GM21737 (cell line): ENCODE data around the gene BMPR1B.

Source experiments
- ATAC-seq: cut with Tn5 transposase; IDR thresholded peaks from one replicate; pipeline ENCODE4 v1.9.1; 2021; ENCODE audit warnings: mild to moderate bottlenecking, moderate library complexity; ENCODE audit not compliant: unreplicated experiment

Gene BMPR1B

DNA sequence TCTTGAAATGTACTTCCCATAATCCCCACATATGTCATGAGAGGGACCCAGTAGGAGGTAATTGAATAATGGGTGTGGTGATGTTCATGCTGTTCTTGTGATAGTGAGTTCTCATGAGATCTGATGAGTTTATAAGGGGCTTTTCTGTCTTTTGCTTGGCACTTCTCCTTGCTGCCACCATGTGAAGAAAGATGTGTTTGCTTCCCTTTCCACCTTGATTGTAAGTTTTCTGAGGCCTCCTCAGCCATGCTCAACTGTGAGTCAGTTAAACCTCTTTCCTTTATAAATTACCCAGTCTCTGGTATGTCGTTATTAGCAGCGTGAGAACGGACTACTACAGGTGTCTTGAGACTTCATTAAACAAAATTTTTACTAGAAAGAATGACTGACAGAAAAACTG is 323.2 kb downstream of the BMPR1B start:
- no peak for ATAC-seq

DNA sequence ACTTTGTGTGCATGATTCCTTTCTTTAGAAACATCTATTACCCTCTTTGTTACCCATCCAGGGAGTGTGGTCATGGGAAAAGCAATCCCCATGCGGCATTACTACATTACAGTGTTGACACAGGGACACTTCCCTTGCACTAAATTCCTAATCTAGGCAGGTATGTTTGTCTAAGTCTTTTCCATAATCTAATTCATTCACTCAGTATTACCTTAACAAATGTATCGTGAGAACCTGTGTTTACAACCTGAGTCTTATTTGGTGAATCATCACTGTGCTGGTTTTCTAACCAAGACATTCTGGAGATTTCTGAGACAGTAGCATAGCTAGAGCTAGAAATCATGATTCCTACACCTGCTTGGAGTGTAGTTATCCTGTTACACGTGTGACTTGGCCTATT is 326.8 kb downstream of the BMPR1B start:
- ATAC-seq = no peak

DNA sequence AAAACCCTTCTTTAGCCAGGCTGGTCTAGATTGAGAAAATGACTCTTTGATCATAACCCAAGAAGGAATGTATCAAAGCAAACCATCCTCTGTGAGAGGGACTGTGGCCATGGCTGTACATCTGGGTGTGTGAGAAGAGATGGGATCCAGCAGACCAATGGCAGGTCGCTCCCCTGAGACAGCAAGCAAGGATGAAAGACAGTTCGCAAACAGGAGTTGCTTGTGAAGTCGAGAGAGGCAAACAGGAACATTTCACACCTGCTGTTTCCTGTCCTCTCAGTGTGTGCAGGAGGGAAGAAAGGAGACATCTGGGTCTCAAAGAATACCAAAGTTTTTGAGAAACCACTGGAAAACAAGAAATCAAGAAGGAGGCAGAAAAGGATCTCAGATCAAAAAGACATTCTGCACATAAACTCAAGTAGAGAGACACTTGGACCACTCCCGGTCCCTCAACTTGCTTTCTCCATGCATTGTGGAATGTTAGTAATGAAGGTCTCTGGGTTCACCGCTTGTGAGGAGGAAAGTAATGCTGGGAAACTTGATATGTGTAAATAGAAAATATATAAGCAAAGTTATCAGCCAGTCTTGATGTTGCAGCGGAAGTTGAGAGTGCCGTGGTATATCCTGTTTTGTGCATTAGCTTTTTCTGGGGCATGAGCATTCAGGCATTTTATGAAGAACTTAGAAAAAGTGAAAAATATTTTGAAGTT is 327.5 kb downstream of the BMPR1B start:
- no peak for ATAC-seq

DNA sequence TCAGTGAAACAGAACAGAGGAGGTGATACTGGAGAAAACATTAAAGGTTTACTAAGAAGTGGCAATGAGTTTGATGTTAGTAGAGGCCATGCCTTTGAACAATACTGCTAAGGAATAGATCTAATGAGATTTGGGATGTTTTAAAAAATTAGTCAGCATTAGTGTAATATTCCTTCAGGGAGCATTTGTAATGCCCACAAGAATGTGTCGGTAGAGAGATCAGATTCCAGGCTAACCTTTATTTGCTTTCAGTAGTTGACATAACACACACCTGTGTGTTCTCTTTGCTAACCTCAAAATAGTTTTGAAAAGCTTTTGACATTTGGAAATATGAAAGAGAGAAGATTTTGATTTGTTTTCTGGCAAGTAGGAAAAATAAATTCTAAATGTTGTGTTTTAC is 328.8 kb downstream of the BMPR1B start:
- no peak for ATAC-seq

DNA sequence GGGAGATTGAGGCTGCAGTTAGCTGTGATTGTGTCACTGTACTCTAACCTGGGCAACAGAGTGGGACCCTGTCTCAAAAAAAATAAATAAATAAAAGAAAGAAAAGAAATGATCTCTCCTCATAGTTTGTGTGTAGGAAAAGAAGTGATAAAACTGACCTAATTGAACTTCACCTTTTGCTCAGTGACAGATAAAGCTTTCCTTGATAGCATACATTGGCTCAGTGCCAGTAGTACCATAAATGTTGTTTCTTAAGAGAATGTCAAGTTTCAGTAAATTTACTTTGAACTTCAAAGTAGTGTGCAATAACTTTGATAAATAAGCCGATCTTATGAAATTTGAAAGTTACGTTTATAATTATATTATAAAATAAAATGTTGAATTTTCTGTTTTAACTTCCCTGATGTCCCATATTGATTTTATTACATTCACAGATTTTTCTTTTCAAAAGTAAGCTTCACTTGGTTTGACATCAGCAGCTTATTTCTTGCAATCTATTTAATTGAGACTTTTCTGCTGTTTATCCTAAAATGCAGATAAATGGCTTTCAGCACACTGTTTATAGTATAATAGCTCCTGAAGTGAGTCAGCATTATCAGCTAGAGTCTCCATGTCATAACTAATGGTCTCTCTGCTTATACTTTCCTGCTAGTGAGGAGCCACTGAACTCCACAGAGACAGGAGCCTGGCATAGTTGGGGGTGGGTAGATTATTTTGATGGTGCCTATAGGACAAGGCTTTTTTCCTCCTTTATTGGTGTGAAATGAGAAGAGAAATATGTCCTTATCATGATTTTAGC is 330.1 kb downstream of the BMPR1B start:
- ATAC-seq = no peak

DNA sequence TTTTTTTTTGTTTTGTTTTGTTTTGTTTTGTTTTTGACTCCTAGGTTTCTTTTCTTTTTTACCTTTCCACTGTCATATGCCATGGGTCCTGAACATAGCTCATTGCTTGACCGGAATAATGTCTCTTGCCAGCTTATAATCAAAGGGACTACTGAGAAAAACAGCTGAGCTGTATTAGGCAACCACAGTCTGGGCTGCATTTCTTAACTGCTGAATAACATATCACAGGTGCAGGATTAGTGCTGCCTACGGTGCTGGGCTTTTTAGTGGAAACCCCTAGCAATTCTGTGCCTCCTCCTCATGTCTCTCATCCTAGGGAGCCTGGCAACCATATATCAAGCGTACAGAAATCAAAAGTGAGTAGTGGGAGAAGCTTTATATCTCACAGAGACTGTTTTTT is 333.5 kb downstream of the BMPR1B start:
- ATAC-seq = no peak

DNA sequence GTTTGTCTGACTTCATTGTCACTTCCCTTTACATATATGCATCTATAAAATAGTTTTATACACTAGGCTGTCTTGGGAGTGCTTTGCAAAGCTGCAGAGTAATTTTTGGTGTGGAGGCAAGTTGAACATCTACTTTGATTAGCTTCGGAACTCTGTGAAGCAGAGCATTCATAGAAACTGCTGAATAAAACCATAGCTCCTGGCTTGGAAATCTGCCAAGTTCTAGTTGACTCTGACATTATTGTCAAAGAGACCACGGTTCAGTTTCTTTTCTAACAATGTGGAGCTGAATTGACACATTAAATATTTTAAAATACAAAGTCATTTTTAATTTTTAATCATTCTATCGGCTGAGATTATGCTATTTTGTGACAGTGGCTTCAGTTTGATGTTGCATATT is 335.0 kb downstream of the BMPR1B start:
- no peak for ATAC-seq

DNA sequence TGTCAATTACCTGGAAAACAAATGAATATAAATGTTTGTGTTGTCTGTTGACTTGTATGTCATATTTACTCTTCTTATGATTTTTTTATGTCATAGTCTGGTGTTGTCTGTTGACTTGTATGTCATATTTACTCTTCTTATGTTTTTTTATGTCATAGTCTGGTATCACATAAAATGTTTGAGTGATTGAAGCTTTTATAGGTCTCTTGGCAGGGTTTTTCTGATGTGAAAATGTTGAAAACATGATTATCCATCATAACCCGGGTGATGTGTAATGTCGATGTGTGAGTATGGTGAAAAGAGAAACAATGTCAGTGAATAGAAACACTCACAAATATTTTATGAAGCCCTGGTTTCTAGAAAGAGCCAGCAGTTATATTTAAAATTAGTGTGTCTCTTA is 335.7 kb downstream of the BMPR1B start:
- ATAC-seq = no peak

DNA sequence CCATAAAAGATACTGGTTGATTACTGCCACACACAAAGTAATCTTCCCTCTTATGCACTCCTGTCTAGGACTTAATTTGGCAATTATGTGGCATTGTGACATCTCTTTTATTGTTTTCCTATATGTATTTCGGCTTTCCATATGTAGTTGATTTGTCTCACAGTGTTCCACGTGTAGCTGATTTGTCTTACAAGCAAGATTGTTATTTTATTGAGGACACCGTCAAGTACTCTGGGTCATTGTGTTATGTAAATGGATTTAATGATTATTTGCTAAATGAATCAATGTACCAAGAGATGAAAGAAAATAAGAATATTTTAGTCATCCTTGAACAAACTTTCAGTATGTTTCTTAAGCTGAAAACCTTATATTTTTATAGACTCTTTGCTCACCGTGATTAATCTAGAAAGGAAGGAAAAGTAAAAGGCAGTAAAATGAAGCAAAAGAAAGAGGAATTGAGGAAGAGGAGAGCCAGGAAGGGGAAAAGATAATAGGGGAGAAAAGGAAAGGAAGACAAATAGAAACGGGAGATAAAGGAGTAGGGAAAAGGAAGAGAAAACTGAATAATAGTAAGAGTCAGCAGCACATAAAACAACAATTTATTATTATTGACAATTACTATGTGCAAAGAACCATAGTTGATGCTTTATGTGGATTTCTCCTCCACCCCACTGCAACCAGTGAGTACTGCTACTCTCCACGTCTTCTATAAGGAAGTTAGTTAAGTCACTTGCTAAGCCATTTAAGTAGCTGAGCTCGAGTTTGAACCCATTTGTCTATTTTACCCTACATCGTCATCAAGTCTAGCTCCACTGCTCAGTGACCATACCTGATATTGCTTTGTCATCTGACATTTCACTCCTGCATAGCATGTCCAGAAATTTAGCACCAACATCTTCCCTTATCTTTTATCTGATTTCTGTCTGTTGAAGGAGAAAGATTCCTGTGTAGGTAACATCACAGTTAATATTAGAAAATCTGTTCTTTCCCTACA is 336.5 kb downstream of the BMPR1B start:
- no peak for ATAC-seq

DNA sequence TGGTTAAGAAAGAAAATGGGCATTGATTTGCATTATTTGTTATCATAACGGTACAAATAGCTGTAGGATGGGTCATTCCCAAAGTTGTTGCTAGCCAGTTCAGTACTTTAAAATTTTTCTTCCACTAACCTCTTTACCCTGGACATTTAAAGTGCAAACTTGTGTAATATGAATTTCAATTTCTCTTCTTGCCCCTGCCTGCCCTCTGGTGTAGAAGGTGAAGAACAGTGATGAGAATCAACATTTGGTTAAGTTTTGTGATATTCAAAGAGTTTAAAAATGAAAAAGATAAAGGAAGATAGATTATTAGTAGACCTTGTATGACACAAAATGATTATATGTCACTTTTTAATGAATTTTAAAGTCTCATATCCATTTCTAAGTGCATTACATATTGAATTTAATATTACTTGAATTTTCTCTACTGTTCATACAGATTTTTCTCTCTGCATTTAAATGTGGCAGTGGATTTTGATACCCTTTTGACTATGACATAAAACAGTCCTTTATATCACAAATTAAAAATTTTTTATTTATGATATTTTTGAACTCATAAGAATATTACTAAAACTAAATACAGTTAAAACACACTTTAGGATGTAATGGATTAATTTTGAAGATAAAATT is 337.7 kb downstream of the BMPR1B start:
- no peak for ATAC-seq

DNA sequence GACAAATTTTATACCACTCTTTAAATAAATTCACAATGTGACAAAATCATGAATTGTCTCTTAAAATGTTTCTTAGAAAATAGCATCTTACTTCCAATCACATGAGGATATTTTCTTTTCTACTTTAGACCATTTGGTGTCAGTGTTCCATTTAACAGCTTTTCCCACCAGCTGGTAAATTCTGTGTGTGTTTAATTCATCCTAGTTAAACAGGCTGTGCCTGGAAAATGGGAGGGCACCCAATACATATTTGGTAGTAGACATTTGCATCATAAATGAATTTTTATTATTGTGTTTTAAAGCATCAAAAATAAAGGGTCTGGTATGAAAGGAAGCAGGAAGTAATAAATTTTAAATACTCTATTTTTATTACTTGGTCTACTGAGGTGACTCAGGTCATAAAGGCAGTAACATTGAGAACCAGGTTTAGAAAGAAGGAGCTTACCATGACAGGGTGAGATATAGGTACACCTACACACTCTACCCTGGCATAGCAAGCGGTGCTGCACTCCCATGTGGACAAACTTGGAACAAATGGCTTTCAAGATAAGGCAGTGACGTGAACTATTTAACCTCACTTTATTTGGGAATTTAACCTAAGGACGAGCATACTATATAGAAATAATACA is 344.5 kb downstream of the BMPR1B start:
- no peak for ATAC-seq

DNA sequence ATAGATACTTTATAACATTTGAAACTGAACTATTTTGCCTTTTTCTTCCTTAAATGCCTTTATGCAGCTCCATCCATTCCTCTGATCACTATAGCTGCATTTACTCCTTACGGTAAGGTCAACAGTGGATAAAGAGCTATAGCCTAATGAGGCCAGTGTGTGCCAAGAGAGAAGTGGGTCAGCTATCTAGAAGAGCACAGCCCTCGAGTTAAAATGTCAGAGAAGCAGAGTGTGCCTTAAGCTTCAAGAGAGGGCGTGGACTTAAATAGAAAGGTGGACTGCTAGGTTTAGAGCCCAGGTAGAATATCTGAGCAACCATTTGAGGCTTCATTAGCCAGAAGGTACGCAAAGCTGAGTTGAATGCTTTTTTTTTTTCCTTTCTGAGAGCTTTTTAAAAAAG is 347.4 kb downstream of the BMPR1B start:
- no peak for ATAC-seq

DNA sequence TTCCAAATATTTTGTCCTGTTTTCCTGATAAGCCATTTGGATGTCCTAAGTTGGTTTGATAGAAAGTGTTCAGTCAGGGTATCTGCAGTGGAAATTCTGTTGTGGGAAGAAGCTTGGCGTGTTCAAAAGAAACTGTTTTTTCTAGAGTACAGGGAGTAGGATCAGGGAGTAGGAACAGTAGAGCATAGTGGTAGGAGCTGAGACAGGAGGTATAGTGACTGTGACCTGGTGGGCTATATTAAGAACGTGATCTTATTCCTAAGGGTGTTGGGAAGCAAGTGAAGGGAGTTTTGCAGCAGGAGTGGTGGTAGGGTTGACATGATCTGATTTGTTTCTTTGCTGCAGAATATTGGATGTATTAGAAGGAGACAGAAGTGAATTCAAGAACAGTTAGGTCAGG is 348.2 kb downstream of the BMPR1B start:
- no peak for ATAC-seq

DNA sequence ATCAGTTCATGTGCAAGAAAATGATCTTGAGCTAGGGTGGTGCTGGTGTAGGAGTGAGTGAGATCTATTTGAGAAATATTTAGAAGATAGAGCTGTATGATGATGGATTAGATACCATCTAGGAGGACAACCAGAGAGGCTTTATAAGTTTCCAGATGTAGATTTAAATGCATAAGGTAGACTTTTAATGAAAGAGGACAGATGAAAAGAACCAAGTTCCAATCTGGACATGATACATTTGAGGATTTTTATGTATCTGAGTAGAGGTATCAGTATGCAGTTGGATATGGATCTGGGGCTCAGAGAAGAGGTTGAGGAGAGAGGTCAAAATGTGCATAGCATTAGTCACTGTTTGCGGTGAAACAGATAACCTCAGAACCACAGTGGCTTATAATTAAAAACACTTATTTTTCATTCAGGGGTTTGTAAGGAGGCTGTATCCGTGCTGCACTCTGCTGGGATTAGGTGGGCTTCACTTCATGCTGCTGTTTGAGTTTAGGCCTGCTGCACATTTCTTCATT is 348.7 kb downstream of the BMPR1B start:
- ATAC-seq = no peak

DNA sequence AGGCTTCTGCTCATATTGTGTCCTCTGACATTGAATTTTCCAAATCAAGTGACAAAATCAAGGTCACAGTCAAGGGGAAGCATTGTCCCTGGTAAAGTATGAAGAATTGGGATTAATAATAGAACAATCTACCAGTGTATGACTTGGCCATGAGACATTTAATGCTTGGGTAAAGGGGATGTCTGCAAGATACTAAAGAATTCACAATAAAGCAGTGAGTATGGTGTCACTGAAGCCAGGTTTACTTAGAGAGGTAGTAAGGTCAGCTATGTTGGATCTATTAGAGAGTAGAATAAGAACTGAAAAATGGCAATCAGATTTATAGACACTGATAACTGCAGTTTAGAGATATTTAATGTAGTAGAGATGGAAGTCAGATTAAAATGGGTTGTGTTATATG is 349.2 kb downstream of the BMPR1B start:
- no peak for ATAC-seq

DNA sequence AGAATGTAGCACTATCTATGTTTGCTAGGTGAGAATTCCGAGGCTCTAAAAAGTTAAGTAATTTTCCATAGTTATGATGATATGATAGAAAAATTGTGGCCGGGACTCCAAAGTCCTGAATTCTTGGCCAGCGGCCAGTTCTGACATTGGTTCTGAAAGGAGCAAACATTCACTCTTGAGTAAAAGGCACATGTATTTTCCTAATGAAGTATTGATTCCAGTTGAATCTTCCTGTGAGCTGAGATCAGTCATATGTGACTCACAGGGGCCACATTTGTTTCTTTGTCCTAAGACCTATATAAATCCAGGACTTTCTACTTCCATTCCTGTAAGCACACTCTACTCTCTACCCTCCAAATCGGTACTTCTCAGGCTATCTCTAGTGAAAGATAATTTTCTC is 349.9 kb downstream of the BMPR1B start:
- no peak for ATAC-seq

DNA sequence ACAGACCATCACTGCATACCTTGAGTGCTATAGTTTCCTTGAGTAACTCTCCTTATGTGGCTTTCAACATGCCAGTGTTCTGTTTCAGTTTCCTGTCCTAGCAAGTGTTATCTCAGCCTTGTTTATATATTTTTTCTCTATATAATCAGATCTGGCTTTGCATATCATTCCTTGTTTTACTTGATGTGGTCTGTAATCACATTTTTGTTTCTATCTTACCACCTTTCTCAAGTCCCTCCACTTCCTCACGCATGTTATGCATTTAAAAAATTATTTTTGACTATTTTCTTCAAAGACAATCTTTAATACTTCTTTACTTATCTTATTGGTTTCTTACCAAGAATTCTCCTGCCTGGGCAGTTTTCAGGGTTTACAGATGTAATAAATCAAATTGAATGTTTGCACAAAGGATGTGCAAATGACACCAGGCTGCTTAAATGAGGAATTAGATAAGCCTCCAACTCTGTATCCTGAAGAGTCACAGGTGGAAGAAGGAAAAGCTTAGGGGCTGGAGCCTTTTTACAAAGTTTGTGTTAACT is 351.2 kb downstream of the BMPR1B start:
- no peak for ATAC-seq

DNA sequence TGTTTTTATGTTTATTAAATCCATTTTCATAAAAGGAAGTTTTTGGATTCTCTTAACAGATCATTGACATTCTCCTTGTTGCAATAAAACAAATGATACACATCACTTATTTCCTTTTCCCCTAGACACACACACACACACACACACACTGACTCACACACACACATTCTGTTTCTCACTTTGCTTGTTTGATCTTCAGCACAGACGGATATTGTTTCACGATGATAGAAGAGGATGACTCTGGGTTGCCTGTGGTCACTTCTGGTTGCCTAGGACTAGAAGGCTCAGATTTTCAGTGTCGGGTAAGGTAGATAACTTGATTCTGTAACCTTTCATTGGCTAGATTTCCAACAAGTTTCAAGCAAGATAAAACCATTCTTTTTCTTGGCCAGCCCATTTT is 356.8 kb downstream of the BMPR1B start:
- ATAC-seq = no peak

DNA sequence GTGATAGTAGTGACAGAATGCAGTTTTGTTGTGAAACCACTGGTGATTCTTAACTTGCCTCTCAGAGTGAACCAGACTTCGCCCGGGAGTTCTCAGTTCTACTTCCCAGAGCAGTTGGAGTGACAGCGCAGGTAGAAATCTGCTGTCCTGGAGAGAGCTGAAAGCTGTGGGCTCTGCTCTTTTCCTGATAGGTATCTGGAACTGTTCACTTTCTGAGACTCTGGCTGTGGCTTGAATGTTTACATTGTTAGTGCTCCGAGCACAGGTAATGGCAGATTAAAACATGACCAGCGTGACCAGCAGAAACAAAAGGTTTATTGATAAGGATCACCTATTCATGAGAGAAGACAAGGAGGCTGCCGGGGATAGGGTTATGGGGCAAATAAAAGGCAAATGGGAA is 360.7 kb downstream of the BMPR1B start:
- no peak for ATAC-seq

DNA sequence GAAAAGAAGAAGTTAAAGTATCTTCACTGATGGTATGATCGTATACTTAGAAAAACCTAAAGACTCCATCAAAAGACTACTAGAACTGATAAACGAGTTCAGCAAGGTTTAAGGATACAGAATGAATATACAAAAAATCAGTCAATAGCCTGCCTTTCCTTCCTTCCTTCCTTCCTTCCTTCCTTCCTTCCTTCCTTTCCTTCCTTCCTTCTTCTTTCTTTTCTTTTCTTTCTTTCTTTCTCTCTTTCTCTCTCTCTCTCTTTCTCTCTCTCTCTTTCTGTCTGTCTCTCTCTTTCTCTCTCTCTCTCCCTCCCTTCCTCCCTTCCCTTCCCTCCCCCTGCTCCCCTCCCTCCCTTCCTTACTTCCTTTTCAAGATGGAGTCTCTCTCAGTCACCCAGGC is 362.7 kb downstream of the BMPR1B start:
- no peak for ATAC-seq
